HG03066 (cell line): ENCODE data around the gene TOB2.
"Not testable (repeated sequence)": the region's sequence is repeated elsewhere in the genome, so short reads cannot be mapped to it uniquely, and the experiment has no call there.

Source experiments
- ATAC-seq: cut with Tn5 transposase; IDR thresholded peaks from one replicate; pipeline ENCODE4 v1.9.1; 2021; ENCODE audit warnings: low read depth; ENCODE audit not compliant: unreplicated experiment

Gene TOB2

GRCh38 chr22:41431656-41432055 is 14.9 kb downstream of the TOB2 start:
- no peak for ATAC-seq

GRCh38 chr22:41429951-41430332 is 16.7 kb downstream of the TOB2 start:
- no peak for ATAC-seq

- ATAC-seq: no peak
These were observed 17.2 kb downstream of the TOB2 start for GRCh38 chr22:41429232-41429950.

GRCh38 chr22:41425660-41426365 is 20.8 kb downstream of the TOB2 start:
- no peak for ATAC-seq

- ATAC-seq: no peak
These were observed 27.9 kb downstream of the TOB2 start for GRCh38 chr22:41418717-41419116.

GRCh38 chr22:41417622-41418390 is 28.8 kb downstream of the TOB2 start:
- no peak for ATAC-seq

GRCh38 chr22:41415554-41415953 is 31.0 kb downstream of the TOB2 start:
- ATAC-seq: no peak

GRCh38 chr22:41411021-41411851 is 35.4 kb downstream of the TOB2 start:
- no peak for ATAC-seq

- ATAC-seq: no peak
These were observed 36.3 kb downstream of the TOB2 start for GRCh38 chr22:41410311-41410751.

GRCh38 chr22:41408665-41409064 is 37.9 kb downstream of the TOB2 start:
- ATAC-seq: no peak

GRCh38 chr22:41407433-41407832 is 39.2 kb downstream of the TOB2 start:
- no peak for ATAC-seq

GRCh38 chr22:41406410-41406809 is 40.2 kb downstream of the TOB2 start:
- no peak for ATAC-seq

- no peak for ATAC-seq
These were observed 41.0 kb downstream of the TOB2 start for GRCh38 chr22:41405588-41405987.

- ATAC-seq: peak; percentile 57
These were observed 42.9 kb downstream of the TOB2 start for GRCh38 chr22:41403532-41404318.

GRCh38 chr22:41402851-41403250 is 43.8 kb downstream of the TOB2 start:
- not testable (repeated sequence) for ATAC-seq

- ATAC-seq: no peak
These were observed 44.6 kb downstream of the TOB2 start for GRCh38 chr22:41401781-41402648.

- ATAC-seq: no peak
These were observed 47.7 kb downstream of the TOB2 start for GRCh38 chr22:41398921-41399320.

- ATAC-seq: no peak
These were observed 49.3 kb downstream of the TOB2 start for GRCh38 chr22:41397143-41397811.
